ENCODE results near the gene EMP3. TPM values are rescaled to one million over a fixed set of nuclear protein-coding genes. Genes with fewer than 3 reads are reported as not detected.
A peak's percentile ranks its signal among the peaks of the same experiment; 100 is the strongest.

Gene EMP3
- total and polyA plus RNA-seq, 11 donors, result 17.7 to 105 (median 60.5) TPM

- WGBS, 4 donors, result 87 to 96% (median 93%) methylated on average over 4 of the region's 4 CpGs
- no peak for ATAC-seq
- Histone ChIP-seq H3K9me3 (no peaks in the 10 kb centered on the region), H3K4me3 (no peak overlapping the region), H3K27ac (no peak overlapping the region), H3K27me3 (peaks cover 0 to 3% (median 0%) of the 10 kb centered on the region in 9 donors), H3K36me3 (no peaks in the 10 kb centered on the region), H3K4me1 (peaks cover 0 to 15% (median 10%) of the 10 kb centered on the region in 12 donors)
- DNase-seq, result no peak
- no peak for TF ChIP-seq CTCF (IDR thresholded peaks at IDR 0.05)
- no peak for TF ChIP-seq POLR2A (IDR thresholded peaks at IDR 0.05)
- intact Hi-C loops (cut with DNase I), result no loop called here
Measured at GRCh38 chr19:48292798-48293197, 32.6 kb upstream of the EMP3 start.

GRCh38 chr19:48295458-48295857 is 29.9 kb upstream of the EMP3 start:
- peaks cover 0 to 3% (median 0%) of the 10 kb centered on the region in 9 donors for H3K27me3 ChIP-seq
- H3K4me3 ChIP-seq, result no peak overlapping the region
- H3K9me3 ChIP-seq, result no peaks in the 10 kb centered on the region
- DNase-seq (no peak), ATAC-seq (no peak)
- intact Hi-C loops (cut with DNase I), result no loop called here
- TF ChIP-seq POLR2A (IDR thresholded peaks at IDR 0.05) (no peak), CTCF (IDR thresholded peaks at IDR 0.05) (no peak)
- no peaks in the 10 kb centered on the region for H3K36me3 ChIP-seq
- H3K4me1 ChIP-seq, result peaks cover 0 to 12% (median 6%) of the 10 kb centered on the region in 12 donors
- H3K27ac ChIP-seq, result no peak overlapping the region
- WGBS, 4 donors, result 83 to 86% (median 84%) methylated on average over 10 of the region's 10 CpGs

GRCh38 chr19:48296963-48297734 is 28.2 kb upstream of the EMP3 start:
- ATAC-seq (peak in 1 of 4 donors; percentile 42), DNase-seq (no peak)
- Histone ChIP-seq H3K27me3 (peaks cover 0 to 3% (median 0%) of the 10 kb centered on the region in 9 donors), H3K4me3 (no peak overlapping the region), H3K9me3 (no peaks in the 10 kb centered on the region), H3K27ac (no peak overlapping the region), H3K4me1 (no peaks in the 10 kb centered on the region), H3K36me3 (no peaks in the 10 kb centered on the region)
- TF ChIP-seq CTCF (IDR thresholded peaks at IDR 0.05) (no peak), POLR2A (IDR thresholded peaks at IDR 0.05) (no peak)
- 88 to 90% (median 90%) methylated on average over 33 to 42 of the region's 42 CpGs for WGBS, 4 donors
- intact Hi-C loops (cut with DNase I), result no loop called here

- TF ChIP-seq CTCF (IDR thresholded peaks at IDR 0.05) (no peak), POLR2A (IDR thresholded peaks at IDR 0.05) (no peak)
- intact Hi-C loops (cut with DNase I), result no loop called here
- Histone ChIP-seq H3K4me3 (no peak overlapping the region), H3K36me3 (no peaks in the 10 kb centered on the region), H3K9me3 (no peaks in the 10 kb centered on the region), H3K27ac (no peak overlapping the region), H3K4me1 (no peaks in the 10 kb centered on the region), H3K27me3 (peaks cover 0 to 3% (median 0%) of the 10 kb centered on the region in 9 donors)
- ATAC-seq (no peak), DNase-seq (no peak)
- 92 to 95% (median 94%) methylated on average over 5 to 16 of the region's 16 CpGs for WGBS, 4 donors
Measured at GRCh38 chr19:48297975-48298374, 27.4 kb upstream of the EMP3 start.

Data from heart left ventricle (tissue), 16 donors.